ENCODE data around the gene RADX. TPM values are rescaled to one million over a fixed set of nuclear protein-coding genes. Genes with fewer than 3 reads are reported as not detected.
"Not testable (repeated sequence)": the region's sequence is repeated elsewhere in the genome, so short reads cannot be mapped to it uniquely, and the experiment has no call there.

RADX gene
- total RNA-seq, 1 donor from 2014 or later, result not detected

GRCh38 chrX:106649523-106650428 lies 38.0 kb downstream of the RADX start:
- Histone ChIP-seq H3K4me3 (no peak overlapping the region), H3K4me1 (no peaks in the 10 kb centered on the region), H3K9me3 (no peaks in the 10 kb centered on the region), H3K36me3 (no peaks in the 10 kb centered on the region), H3K27me3 (no peaks in the 10 kb centered on the region), H3K27ac (no peak overlapping the region)
- DNase-seq (ENCODE audit: low spot score in 2 of 2), result no peak
- TF ChIP-seq, protein P1, sequence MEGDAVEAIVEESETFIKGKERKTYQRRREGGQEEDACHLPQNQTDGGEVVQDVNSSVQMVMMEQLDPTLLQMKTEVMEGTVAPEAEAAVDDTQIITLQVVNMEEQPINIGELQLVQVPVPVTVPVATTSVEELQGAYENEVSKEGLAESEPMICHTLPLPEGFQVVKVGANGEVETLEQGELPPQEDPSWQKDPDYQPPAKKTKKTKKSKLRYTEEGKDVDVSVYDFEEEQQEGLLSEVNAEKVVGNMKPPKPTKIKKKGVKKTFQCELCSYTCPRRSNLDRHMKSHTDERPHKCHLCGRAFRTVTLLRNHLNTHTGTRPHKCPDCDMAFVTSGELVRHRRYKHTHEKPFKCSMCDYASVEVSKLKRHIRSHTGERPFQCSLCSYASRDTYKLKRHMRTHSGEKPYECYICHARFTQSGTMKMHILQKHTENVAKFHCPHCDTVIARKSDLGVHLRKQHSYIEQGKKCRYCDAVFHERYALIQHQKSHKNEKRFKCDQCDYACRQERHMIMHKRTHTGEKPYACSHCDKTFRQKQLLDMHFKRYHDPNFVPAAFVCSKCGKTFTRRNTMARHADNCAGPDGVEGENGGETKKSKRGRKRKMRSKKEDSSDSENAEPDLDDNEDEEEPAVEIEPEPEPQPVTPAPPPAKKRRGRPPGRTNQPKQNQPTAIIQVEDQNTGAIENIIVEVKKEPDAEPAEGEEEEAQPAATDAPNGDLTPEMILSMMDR (IDR thresholded peaks at IDR 0.05), result no peak
- intact Hi-C loops (cut with DNase I), result no loop called here

GRCh38 chrX:106653625-106654024 lies 41.8 kb downstream of the RADX start:
- H3K4me1 ChIP-seq; intact Hi-C loops (cut with DNase I); H3K27ac ChIP-seq; H3K36me3 ChIP-seq; H3K9me3 ChIP-seq; H3K4me3 ChIP-seq; H3K27me3 ChIP-seq; DNase-seq (ENCODE audit: low spot score in 2 of 2): not testable (repeated sequence)

DNA sequence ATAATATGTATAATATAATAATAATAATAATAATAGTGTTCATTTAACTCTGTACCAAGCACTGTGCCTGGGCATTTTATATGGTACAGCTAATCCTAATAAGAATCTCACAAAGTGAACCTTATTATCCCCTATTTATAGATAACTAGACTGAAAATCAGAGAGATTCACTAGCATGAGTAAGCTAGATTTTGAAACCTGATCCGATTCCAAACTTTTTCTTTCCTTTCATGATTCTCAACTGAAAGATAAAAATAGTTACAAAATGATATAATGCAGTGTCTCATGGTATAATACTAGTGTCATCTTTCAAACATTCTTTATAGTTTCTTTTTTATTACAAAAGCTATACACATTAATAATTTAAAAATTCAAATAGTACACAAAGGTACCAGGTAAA lies 58.9 kb downstream of the RADX start:
- intact Hi-C loops (cut with DNase I), result no loop called here

GRCh38 chrX:106672527-106672926 lies 60.7 kb downstream of the RADX start:
- intact Hi-C loops (cut with DNase I), result no loop called here
- TF ChIP-seq, protein P1 (IDR thresholded peaks at IDR 0.05), result no peak
- no peaks in the 10 kb centered on the region for H3K36me3 ChIP-seq
- H3K27me3 ChIP-seq, result no peaks in the 10 kb centered on the region
- no peaks in the 10 kb centered on the region for H3K4me1 ChIP-seq
- no peak overlapping the region for H3K4me3 ChIP-seq
- no peak overlapping the region for H3K27ac ChIP-seq
- no peaks in the 10 kb centered on the region for H3K9me3 ChIP-seq
- no peak for DNase-seq (ENCODE audit: low spot score in 2 of 2)

More for the DNA sequence above, 58.9 kb downstream of the RADX start:
- TF ChIP-seq, protein P1 (IDR thresholded peaks at IDR 0.05), result no peak
- Histone ChIP-seq H3K36me3 (no peaks in the 10 kb centered on the region), H3K4me1 (no peaks in the 10 kb centered on the region), H3K27me3 (no peaks in the 10 kb centered on the region), H3K27ac (no peak overlapping the region), H3K4me3 (no peak overlapping the region), H3K9me3 (no peaks in the 10 kb centered on the region)
- DNase-seq (ENCODE audit: low spot score in 2 of 2), result no peak

GRCh38 chrX:106680716-106681115 lies 68.9 kb downstream of the RADX start:
- no peak overlapping the region for H3K4me3 ChIP-seq
- intact Hi-C loops (cut with DNase I), result no loop called here
- H3K27me3 ChIP-seq, result no peaks in the 10 kb centered on the region
- TF ChIP-seq, protein P1 (IDR thresholded peaks at IDR 0.05), result no peak
- no peaks in the 10 kb centered on the region for H3K4me1 ChIP-seq
- DNase-seq (ENCODE audit: low spot score in 2 of 2), result no peak
- no peaks in the 10 kb centered on the region for H3K36me3 ChIP-seq
- no peaks in the 10 kb centered on the region for H3K9me3 ChIP-seq
- no peak overlapping the region for H3K27ac ChIP-seq

DNA sequence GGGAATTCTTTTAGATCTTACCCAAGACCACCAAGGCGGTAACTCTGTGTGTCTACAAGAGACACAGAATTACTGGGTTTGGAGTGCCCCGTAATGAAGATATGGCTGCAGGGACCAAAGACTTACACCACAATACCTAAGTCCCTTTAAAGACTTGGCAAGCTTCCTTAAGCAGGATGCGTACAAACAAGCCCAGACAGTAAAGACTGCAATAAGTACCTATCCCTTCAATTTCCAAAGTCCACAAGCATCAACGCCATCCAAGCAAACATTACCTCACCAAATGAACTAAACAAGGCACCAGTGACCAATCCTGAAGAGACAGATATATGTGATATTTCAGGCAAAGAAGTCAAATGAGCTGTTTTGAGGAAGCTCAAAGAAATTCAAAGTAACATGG lies 72.4 kb downstream of the RADX start:
- Histone ChIP-seq H3K9me3 (no peaks in the 10 kb centered on the region), H3K27ac (no peak overlapping the region), H3K4me1 (no peaks in the 10 kb centered on the region), H3K36me3 (no peaks in the 10 kb centered on the region), H3K27me3 (no peaks in the 10 kb centered on the region), H3K4me3 (no peak overlapping the region)
- TF ChIP-seq, protein P1 (IDR thresholded peaks at IDR 0.05), result no peak
- intact Hi-C loops (cut with DNase I), result no loop called here
- DNase-seq (ENCODE audit: low spot score in 2 of 2), result no peak
